ENCODE measurements around the gene CACTIN.
"Not testable (repeated sequence)": the region's sequence is repeated elsewhere in the genome, so short reads cannot be mapped to it uniquely, and the experiment has no call there.

CACTIN gene

GRCh38 chr19:3626473-3627350 is at the start of gene CACTIN:
Gene CACTIN, minus strand, starts transcription at chr19:3626790. Its CDS starts 28 bp downstream, at chr19:3626762.
- peak; percentile 98 for DNase-seq

GRCh38 chr19:3674784-3675543 is 48.4 kb upstream of the CACTIN start:
- DNase-seq = no peak

GRCh38 chr19:3673506-3674439 is 47.2 kb upstream of the CACTIN start:
- DNase-seq = no peak

GRCh38 chr19:3672993-3673392 is 46.4 kb upstream of the CACTIN start:
- DNase-seq = no peak

GRCh38 chr19:3672575-3672948 is 46.0 kb upstream of the CACTIN start:
- DNase-seq = no peak

GRCh38 chr19:3671680-3672574 is 45.3 kb upstream of the CACTIN start:
- DNase-seq = peak; percentile 16

GRCh38 chr19:3670796-3671679 is 44.4 kb upstream of the CACTIN start:
- DNase-seq = peak; percentile 51

- DNase-seq = peak; percentile 73
Observed at GRCh38 chr19:3669947-3670795, 43.6 kb upstream of the CACTIN start.

- DNase-seq = no peak
Observed at GRCh38 chr19:3669082-3669946, 42.7 kb upstream of the CACTIN start.

GRCh38 chr19:3668331-3669081 is 41.9 kb upstream of the CACTIN start:
- DNase-seq = peak; percentile 18

GRCh38 chr19:3667766-3668165 is 41.2 kb upstream of the CACTIN start:
- no peak for DNase-seq

GRCh38 chr19:3667037-3667638 is 40.5 kb upstream of the CACTIN start:
- no peak for DNase-seq

GRCh38 chr19:3666545-3666856 is 39.9 kb upstream of the CACTIN start:
- DNase-seq = not testable (repeated sequence)

- no peak for DNase-seq
Observed at GRCh38 chr19:3665681-3666544, 39.3 kb upstream of the CACTIN start.

- DNase-seq = no peak
Observed at GRCh38 chr19:3664879-3665642, 38.5 kb upstream of the CACTIN start.

GRCh38 chr19:3663838-3664237 is 37.2 kb upstream of the CACTIN start:
- DNase-seq = no peak

Measured in fibroblast of skin of right quadriceps (primary cell).